MM.1S (cell line): ENCODE measurements around the gene SPATS2.

Experiments
- DNase-seq: peaks from one replicate; pipeline ENCODE4 v3.0.0-alpha.2; 2015
- H2AFZ ChIP-seq: fragments of 300-600 bp; sonication (generic); 2 replicates; pipeline ENCODE4 v1.6.0; 2016; ENCODE audit warnings: antibody characterized with exemption, low read length
- H3F3A ChIP-seq: fragments of 300-600 bp; sonication (generic); 2 replicates; pipeline ENCODE4 v1.6.1; 2016; ENCODE audit warnings: mild to moderate bottlenecking, antibody characterized with exemption, low read length, moderate library complexity, mixed read lengths; ENCODE audit not compliant: insufficient read depth
- H3K27ac ChIP-seq: fragments of 300-600 bp; sonication (generic); 2 replicates; pipeline ENCODE4 v1.5.1; 2016; ENCODE audit warnings: mild to moderate bottlenecking, low read length
- H3K27me3 ChIP-seq: fragments of 300-600 bp; sonication (generic); replicated peaks from 2 replicates; pipeline ENCODE4 v1.6.0; 2016; ENCODE audit warnings: low read length; ENCODE audit not compliant: insufficient read depth
- H3K36me3 ChIP-seq: fragments of 300-600 bp; sonication (generic); replicated peaks from 2 replicates; pipeline ENCODE4 v1.6.1; 2016; ENCODE audit warnings: mild to moderate bottlenecking, low read length, mixed read lengths; ENCODE audit not compliant: insufficient read depth
- H3K4me1 ChIP-seq: fragments of 300-600 bp; sonication (generic); 2 replicates; pipeline ENCODE4 v1.6.1; 2016; ENCODE audit warnings: low read length, mixed read lengths
- H3K4me2 ChIP-seq: fragments of 300-600 bp; sonication (generic); 2 replicates; pipeline ENCODE4 v1.6.0; 2016; ENCODE audit warnings: low read depth, low read length
- H3K4me3 ChIP-seq: fragments of 300-600 bp; sonication (generic); 2 replicates; pipeline ENCODE4 v1.5.1; 2016; ENCODE audit warnings: low read length, mixed read lengths
- H3K79me2 ChIP-seq: fragments of 300-600 bp; sonication (generic); 2 replicates; pipeline ENCODE4 v1.6.1; 2016; ENCODE audit warnings: mixed run types, low read length, mixed read lengths
- H3K9ac ChIP-seq: fragments of 300-600 bp; sonication (generic); 2 replicates; pipeline ENCODE4 v1.6.1; 2016; ENCODE audit warnings: low read length, mixed read lengths
- H3K9me2 ChIP-seq: fragments of 300-600 bp; sonication (generic); replicated peaks from 2 replicates; pipeline ENCODE4 v1.6.1; 2016; ENCODE audit warnings: mild to moderate bottlenecking, low read length, mixed read lengths; ENCODE audit not compliant: insufficient read depth
- H3K9me3 ChIP-seq: fragments of 300-600 bp; sonication (generic); replicated peaks from 2 replicates; pipeline ENCODE4 v1.6.1; 2016; ENCODE audit warnings: mild to moderate bottlenecking, low read length, mixed read lengths; ENCODE audit not compliant: insufficient read depth
- H4K20me1 ChIP-seq: fragments of 300-600 bp; sonication (generic); 2 replicates; pipeline ENCODE4 v1.6.1; 2016; ENCODE audit warnings: mild to moderate bottlenecking, low read length, moderate library complexity, mixed read lengths; ENCODE audit not compliant: insufficient read depth
- CTCF ChIP-seq: fragments of 300-600 bp; sonication (generic); IDR thresholded peaks from 2 replicates; pipeline ENCODE4 v1.5.1; 2016; ENCODE audit warnings: antibody characterized with exemption, low read length, mixed read lengths
- EZH2 ChIP-seq: fragments of 300-600 bp; sonication (generic); optimal IDR thresholded peaks from 2 replicates; pipeline ENCODE3; 2017; ENCODE audit warnings: low read depth, mild to moderate bottlenecking, antibody characterized with exemption, low read length, mixed read lengths
- EZH2phosphoT487 ChIP-seq: fragments of 300-600 bp; sonication (generic); IDR thresholded peaks from 2 replicates; pipeline ENCODE4 v1.6.1; 2018; ENCODE audit warnings: antibody characterized with exemption, low read length

Gene SPATS2

GRCh38 chr12:49338830-49339463, 28.3 kb upstream of the SPATS2 start:
- peaks cover 68% of the 10 kb centered on the region for H3K27me3 ChIP-seq
- TF ChIP-seq EZH2 = no peak
- no peak for TF ChIP-seq CTCF
- no peak for TF ChIP-seq EZH2phosphoT487
- H3K4me2 ChIP-seq = no peak overlapping the region
- DNase-seq = no peak
- H3K79me2 ChIP-seq = no peaks in the 10 kb centered on the region
- H2AFZ ChIP-seq = no peak overlapping the region
- H3K9me2 ChIP-seq = no peaks in the 10 kb centered on the region
- no peaks in the 10 kb centered on the region for H3K9me3 ChIP-seq
- no peak overlapping the region for H3K9ac ChIP-seq
- H3K4me3 ChIP-seq = no peak overlapping the region
- H3K4me1 ChIP-seq = peaks cover 3% of the 10 kb centered on the region; the same call in 1 of the 2 replicates
- H3K27ac ChIP-seq = no peak overlapping the region
- no peaks in the 10 kb centered on the region for H4K20me1 ChIP-seq
- peaks cover 6% of the 10 kb centered on the region; the same call in 1 of the 2 replicates for H3F3A ChIP-seq
- no peaks in the 10 kb centered on the region for H3K36me3 ChIP-seq

GRCh38 chr12:49339464-49339861, 27.8 kb upstream of the SPATS2 start:
- Histone ChIP-seq H3K9me3 (no peaks in the 10 kb centered on the region), H3F3A (peaks cover 6% of the 10 kb centered on the region; the same call in 1 of the 2 replicates), H3K27me3 (peaks cover 74% of the 10 kb centered on the region), H3K27ac (no peak overlapping the region), H3K4me1 (peaks cover 3% of the 10 kb centered on the region; the same call in 1 of the 2 replicates), H3K9me2 (no peaks in the 10 kb centered on the region), H2AFZ (no peak overlapping the region), H3K4me3 (no peak overlapping the region), H3K79me2 (no peaks in the 10 kb centered on the region), H3K4me2 (no peak overlapping the region), H3K9ac (no peak overlapping the region), H3K36me3 (no peaks in the 10 kb centered on the region), H4K20me1 (no peaks in the 10 kb centered on the region)
- no peak for DNase-seq
- TF ChIP-seq EZH2 (no peak), EZH2phosphoT487 (no peak), CTCF (no peak)

GRCh38 chr12:49340095-49340870, 27.0 kb upstream of the SPATS2 start:
- no peak for DNase-seq
- TF ChIP-seq EZH2 (no peak), EZH2phosphoT487 (no peak), CTCF (no peak)
- Histone ChIP-seq H3K4me2 (no peak overlapping the region), H3F3A (0 out of 2 replicates have a peak, but pooled peaks cover 2% of the 10 kb centered on the region), H3K9me2 (no peaks in the 10 kb centered on the region), H3K9me3 (no peaks in the 10 kb centered on the region), H3K27me3 (peaks cover 78% of the 10 kb centered on the region), H2AFZ (no peak overlapping the region), H3K9ac (no peak overlapping the region), H3K79me2 (no peaks in the 10 kb centered on the region), H3K4me3 (no peak overlapping the region), H3K36me3 (no peaks in the 10 kb centered on the region), H4K20me1 (no peaks in the 10 kb centered on the region), H3K27ac (no peak overlapping the region), H3K4me1 (peaks cover 3% of the 10 kb centered on the region; the same call in 1 of the 2 replicates)
